Activated CD8-positive, alpha-beta T cell treated with anti-CD3 and anti-CD28 coated beads, Interleukin-2, amount 10 ng/mL, durations not matched to agents 7 days and 5 days (primary cell): ENCODE results near the gene SH3TC1. TPM values are rescaled to one million over a fixed set of nuclear protein-coding genes. Genes with fewer than 3 reads are reported as not detected.

Experiments used
- ATAC-seq: fragments of 150-1000 bp; cut with Tn5 transposase; one replicate; pipeline ENCODE4 v1.10.0; 2021; ENCODE audit warnings: moderate library complexity
- CTCF ChIA-PET: fragments of 350-600 bp; sonication (Branson Sonifier 250); formaldehyde crosslinking; loops from one replicate; lab custom pipeline; 2021; ENCODE audit warnings: antibody characterized with exemption; lab: Charles Lee
- POLR2A ChIA-PET: fragments of 350-600 bp; sonication (Branson Sonifier 250); formaldehyde crosslinking; loops from one replicate; lab custom pipeline; 2021; ENCODE audit warnings: antibody characterized with exemption; lab: Charles Lee
- DNase-seq: peaks from one replicate; pipeline ENCODE4 v3.0.0-alpha.2; 2020
- H3K27ac Mint-ChIP-seq: one replicate; pipeline ENCODE4 v1.8.0; 2021; ENCODE audit warnings: mild to moderate bottlenecking, mixed read lengths
- H3K27me3 Mint-ChIP-seq: one replicate; pipeline ENCODE4 v1.8.0; 2021; ENCODE audit warnings: low read depth, mixed read lengths
- H3K36me3 Mint-ChIP-seq: one replicate; pipeline ENCODE4 v1.8.0; 2021; ENCODE audit warnings: low read depth, mixed read lengths
- H3K4me1 Mint-ChIP-seq: one replicate; pipeline ENCODE4 v1.8.0; 2021; ENCODE audit warnings: low read depth, mixed read lengths
- H3K4me3 Mint-ChIP-seq: one replicate; pipeline ENCODE4 v1.8.0; 2021; ENCODE audit warnings: mild to moderate bottlenecking, mixed read lengths
- H3K9me3 Mint-ChIP-seq: one replicate; pipeline ENCODE4 v1.8.0; 2022; ENCODE audit warnings: mixed read lengths; ENCODE audit not compliant: insufficient read depth
- total RNA-seq, 2 experiments: library from RNA; stranded (reverse); gene quantifications; one replicate each; pipeline ENCODE4 v1.2.3, GENCODE V29; 2021

SH3TC1 gene
- total RNA-seq, 2 experiments from 2014 or later = 6.3 to 7.3 TPM

GRCh38 chr4:8245884-8246833 is 47.1 kb downstream of the SH3TC1 start:
- Mint-ChIP-seq H3K9me3 (no peaks in the 10 kb centered on the region), H3K4me1 (peaks cover 5% of the 10 kb centered on the region), H3K36me3 (no peaks in the 10 kb centered on the region), H3K27me3 (no peaks in the 10 kb centered on the region), H3K4me3 (no peak overlapping the region), H3K27ac (no peak overlapping the region)
- DNase-seq (no peak), ATAC-seq (no peak)
- ChIA-PET CTCF (interaction anchor here (0.7 kb wide), 1 partner anchor 21 kb away, joined by 4 read pairs; no protein-coding TSS in a partner anchor), POLR2A (no interaction called here)

DNA sequence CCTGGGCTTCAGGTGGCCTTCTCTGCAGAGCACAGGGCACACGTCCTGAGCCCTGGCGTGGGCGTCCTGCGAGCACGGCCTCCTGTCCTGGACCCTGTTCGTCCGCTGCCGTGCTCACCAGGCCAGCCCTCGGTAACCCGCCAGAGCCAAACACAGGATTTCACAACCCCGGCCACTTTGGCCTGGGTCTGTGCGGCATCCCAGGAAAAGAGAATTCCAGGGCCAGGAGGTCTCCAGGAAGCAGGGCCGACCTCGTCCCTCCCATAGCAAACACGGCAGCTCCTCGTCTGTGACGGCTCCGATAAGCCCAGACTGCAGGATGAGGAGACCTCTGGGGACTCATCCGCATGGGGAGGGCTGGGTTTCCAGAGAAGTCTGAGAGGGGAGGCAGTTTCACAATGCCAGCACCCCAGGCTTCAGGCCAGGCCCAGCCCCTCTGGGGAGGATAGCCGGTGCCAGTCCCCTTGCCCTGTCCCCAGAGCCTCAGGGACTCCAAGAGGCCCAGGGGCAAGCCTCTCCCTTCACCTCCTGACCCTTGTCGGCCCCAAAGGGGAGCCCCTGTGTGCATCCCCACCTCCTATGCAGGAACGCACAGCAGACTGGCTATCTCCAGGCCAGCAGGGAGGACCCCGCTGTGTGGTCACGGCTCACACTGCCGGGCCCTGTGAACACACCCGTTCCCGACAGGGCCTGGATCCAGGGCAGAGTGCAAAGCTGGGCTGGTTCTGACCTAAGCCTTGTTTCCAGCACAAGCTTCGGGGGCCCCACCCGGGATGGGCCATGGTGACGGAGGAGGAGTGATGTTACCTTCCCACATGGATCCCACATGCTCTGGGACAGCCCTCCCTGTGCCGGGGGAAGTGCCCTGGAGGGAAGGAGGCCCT is 48.2 kb downstream of the SH3TC1 start:
- POLR2A ChIA-PET = no interaction called here
- no peaks in the 10 kb centered on the region for H3K9me3 Mint-ChIP-seq
- no peaks in the 10 kb centered on the region for H3K36me3 Mint-ChIP-seq
- H3K27ac Mint-ChIP-seq = no peak overlapping the region
- H3K27me3 Mint-ChIP-seq = no peaks in the 10 kb centered on the region
- H3K4me3 Mint-ChIP-seq = no peak overlapping the region
- no peaks in the 10 kb centered on the region for H3K4me1 Mint-ChIP-seq
- CTCF ChIA-PET = no interaction called here
- DNase-seq = no peak
- ATAC-seq = no peak

DNA sequence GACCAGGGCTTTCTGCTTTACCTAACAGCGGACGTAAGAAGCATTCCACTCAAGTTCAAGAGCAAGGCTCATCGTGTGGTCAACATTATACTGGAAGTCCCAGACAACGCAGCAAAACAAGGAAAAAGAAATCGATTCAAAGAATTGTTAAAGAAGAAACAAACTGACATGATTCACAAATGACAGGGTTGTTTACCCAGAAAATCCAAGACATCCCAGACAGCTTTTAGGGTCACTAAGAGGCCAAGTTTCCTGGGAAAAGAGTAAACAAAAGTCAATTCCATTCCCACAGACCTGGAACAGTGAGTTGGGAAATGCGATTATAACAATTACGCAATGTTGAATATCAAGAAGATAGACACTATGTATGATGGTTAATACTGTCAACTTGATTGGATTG is 49.0 kb downstream of the SH3TC1 start:
- H3K4me3 Mint-ChIP-seq = no peak overlapping the region
- no peak for DNase-seq
- ATAC-seq = no peak
- H3K27ac Mint-ChIP-seq = no peak overlapping the region
- POLR2A ChIA-PET = no interaction called here
- no peaks in the 10 kb centered on the region for H3K27me3 Mint-ChIP-seq
- H3K9me3 Mint-ChIP-seq = no peaks in the 10 kb centered on the region
- H3K4me1 Mint-ChIP-seq = no peaks in the 10 kb centered on the region
- CTCF ChIA-PET = no interaction called here
- no peaks in the 10 kb centered on the region for H3K36me3 Mint-ChIP-seq

GRCh38 chr4:8250227-8250626 is 51.1 kb downstream of the SH3TC1 start:
- no peak overlapping the region for H3K27ac Mint-ChIP-seq
- no peak for DNase-seq
- no peaks in the 10 kb centered on the region for H3K27me3 Mint-ChIP-seq
- no peaks in the 10 kb centered on the region for H3K36me3 Mint-ChIP-seq
- no peaks in the 10 kb centered on the region for H3K9me3 Mint-ChIP-seq
- no peaks in the 10 kb centered on the region for H3K4me1 Mint-ChIP-seq
- ATAC-seq = no peak
- ChIA-PET CTCF (interaction anchor here (1.0 to 1.6 kb wide), 2 partner anchors 73 to 153 kb away, joined by 3 read pairs; no protein-coding TSS in a partner anchor), POLR2A (interaction anchor here (0.6 kb wide), 1 partner anchor 1923 kb away, joined by 3 read pairs; no protein-coding TSS in a partner anchor)
- H3K4me3 Mint-ChIP-seq = no peak overlapping the region

DNA sequence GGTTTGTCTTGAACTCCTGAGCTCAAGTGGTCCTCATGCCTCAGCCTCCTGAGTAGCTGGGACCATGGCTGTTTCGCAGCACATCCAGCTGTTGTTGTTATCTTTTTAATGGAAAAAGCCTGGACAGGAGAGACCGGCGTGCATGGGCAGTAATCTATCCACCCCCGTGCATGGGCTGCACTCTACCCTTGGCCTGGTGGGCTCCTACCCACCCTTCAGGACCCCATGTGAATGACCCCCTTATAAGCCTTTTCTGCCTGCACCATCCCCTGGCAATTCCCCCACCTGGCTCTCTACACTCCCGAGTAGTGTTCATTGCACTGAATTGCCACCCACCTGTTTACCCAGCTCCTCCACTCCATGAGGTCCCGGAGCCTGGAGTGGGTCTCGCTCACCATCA is 51.5 kb downstream of the SH3TC1 start:
- no peak overlapping the region for H3K4me3 Mint-ChIP-seq
- ChIA-PET CTCF (interaction anchor here (1.6 kb wide), 1 partner anchor 74 kb away, joined by 3 read pairs; no protein-coding TSS in a partner anchor), POLR2A (interaction anchor here (0.6 kb wide), 1 partner anchor 1923 kb away, joined by 3 read pairs; no protein-coding TSS in a partner anchor)
- H3K36me3 Mint-ChIP-seq = no peaks in the 10 kb centered on the region
- DNase-seq (no peak), ATAC-seq (no peak)
- H3K27ac Mint-ChIP-seq = no peak overlapping the region
- no peaks in the 10 kb centered on the region for H3K4me1 Mint-ChIP-seq
- H3K27me3 Mint-ChIP-seq = no peaks in the 10 kb centered on the region
- no peaks in the 10 kb centered on the region for H3K9me3 Mint-ChIP-seq

DNA sequence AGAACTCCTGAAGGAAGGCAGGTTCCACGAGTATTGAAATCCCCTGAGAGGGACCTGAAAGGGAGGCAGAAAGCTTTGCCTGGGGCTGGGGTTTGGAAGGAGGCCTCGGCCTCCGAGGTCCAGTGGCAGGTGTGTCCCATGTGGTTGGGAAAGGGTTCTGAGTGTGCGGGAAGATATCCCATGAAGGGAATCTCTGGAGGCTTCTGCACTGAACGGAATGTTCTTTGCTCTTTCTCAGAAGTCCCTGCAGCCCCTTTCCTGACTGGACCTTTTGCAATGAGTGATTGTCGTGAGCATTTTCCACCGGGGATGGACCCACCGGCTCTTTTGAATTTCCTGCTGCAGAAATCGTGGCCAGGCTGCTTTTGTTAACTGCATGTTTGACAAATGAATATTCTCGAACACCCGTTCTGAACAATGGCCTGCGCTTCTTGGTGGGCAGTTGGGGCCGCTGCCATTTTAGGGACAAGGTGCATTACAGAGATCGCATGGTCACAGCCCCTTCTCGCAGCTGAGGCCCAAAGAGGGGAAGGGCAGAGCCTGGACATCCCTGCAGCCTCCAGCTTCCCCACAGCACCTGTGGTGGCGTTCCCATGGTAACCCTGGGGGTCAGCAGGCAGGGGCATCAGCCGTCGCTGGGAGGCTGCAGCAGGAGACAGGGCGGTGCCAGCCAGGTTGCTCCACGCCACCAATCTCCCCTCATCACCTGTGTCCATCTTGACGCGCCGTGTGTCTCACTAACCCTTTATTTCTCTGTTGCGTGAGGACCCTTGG is 52.2 kb downstream of the SH3TC1 start:
- ChIA-PET POLR2A (no interaction called here), CTCF (interaction anchor here (1.6 kb wide), 1 partner anchor 74 kb away, joined by 3 read pairs; no protein-coding TSS in a partner anchor)

DNA sequence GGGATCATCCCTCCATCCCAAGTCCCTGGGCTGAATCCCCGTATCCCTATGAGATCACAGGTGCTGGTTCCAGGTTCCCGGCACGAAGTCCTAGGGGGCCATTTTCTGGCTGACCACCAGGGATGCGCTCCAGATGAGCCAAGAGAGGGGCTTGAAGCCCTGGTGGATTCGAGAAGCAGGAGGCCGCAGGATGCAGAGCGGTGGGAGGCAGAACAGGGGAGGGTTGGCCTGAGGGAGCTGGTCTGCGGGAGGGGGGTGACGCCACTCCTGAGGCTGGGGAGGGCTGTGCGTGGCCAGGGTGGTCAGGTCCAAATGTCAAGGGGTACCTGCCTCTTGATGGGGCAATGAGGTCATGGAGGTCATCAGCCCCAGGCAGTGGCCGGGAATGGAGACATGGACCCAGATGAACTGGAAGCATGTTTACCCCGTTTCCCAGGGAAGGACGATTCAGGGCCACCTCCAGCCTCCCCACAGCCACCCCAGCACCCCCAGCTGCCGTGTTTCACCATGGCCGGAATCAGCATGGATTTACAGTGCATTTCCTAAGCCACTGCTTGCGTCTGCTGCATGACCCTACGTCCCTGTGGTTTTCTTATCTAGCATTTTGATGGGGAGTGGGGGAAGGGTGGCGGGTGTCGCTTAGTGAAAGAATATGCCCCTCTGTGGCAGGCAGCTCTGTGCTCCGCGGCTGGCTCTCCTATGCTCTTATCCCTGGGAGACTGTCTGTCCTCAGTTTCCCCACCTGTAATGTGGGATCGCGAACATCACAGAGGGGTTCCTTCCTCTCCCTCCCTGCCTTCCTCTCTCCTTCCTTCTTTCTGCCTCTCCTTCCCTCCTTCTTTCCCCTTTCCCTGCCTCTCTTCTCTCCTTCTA is 53.4 kb downstream of the SH3TC1 start:
- Mint-ChIP-seq H3K36me3 (no peaks in the 10 kb centered on the region), H3K4me1 (no peaks in the 10 kb centered on the region), H3K27me3 (no peaks in the 10 kb centered on the region), H3K27ac (no peak overlapping the region), H3K4me3 (no peak overlapping the region), H3K9me3 (no peaks in the 10 kb centered on the region)
- ATAC-seq = no peak
- no peak for DNase-seq
- CTCF ChIA-PET = no interaction called here
- POLR2A ChIA-PET = no interaction called here

More for the DNA sequence above, 52.2 kb downstream of the SH3TC1 start:
- no peaks in the 10 kb centered on the region for H3K4me1 Mint-ChIP-seq
- no peaks in the 10 kb centered on the region for H3K9me3 Mint-ChIP-seq
- no peaks in the 10 kb centered on the region for H3K27me3 Mint-ChIP-seq
- no peak overlapping the region for H3K27ac Mint-ChIP-seq
- no peaks in the 10 kb centered on the region for H3K36me3 Mint-ChIP-seq
- ATAC-seq (no peak), DNase-seq (no peak)
- no peak overlapping the region for H3K4me3 Mint-ChIP-seq

DNA sequence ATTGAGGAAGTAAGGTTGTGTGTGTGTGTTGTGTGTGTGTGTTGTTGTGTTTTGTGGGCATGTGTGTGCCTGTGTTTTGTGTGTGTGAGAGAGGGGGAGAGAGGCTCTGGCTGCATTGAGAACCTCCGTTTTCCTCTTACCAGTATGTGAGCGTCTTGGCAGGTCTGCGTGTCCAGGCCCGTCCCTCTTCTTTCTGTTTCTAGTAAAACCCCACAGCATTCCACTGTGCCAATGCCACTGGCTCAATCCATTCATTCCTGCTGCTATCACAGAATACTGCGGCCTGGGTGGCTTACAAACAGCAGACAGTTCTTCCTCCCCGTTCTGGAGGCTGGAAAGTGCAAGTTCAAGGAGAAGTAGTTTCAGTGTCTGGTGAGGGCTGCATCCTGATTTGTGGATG is 55.0 kb downstream of the SH3TC1 start:
- ChIA-PET CTCF (no interaction called here), POLR2A (no interaction called here)
- no peaks in the 10 kb centered on the region for H3K4me1 Mint-ChIP-seq
- H3K9me3 Mint-ChIP-seq = no peaks in the 10 kb centered on the region
- no peaks in the 10 kb centered on the region for H3K27me3 Mint-ChIP-seq
- no peak overlapping the region for H3K27ac Mint-ChIP-seq
- no peak for DNase-seq
- no peaks in the 10 kb centered on the region for H3K36me3 Mint-ChIP-seq
- no peak for ATAC-seq
- no peak overlapping the region for H3K4me3 Mint-ChIP-seq

- ChIA-PET POLR2A (no interaction called here), CTCF (no interaction called here)
- Mint-ChIP-seq H3K4me1 (no peaks in the 10 kb centered on the region), H3K27ac (no peak overlapping the region), H3K4me3 (no peak overlapping the region), H3K27me3 (no peaks in the 10 kb centered on the region), H3K9me3 (no peaks in the 10 kb centered on the region), H3K36me3 (no peaks in the 10 kb centered on the region)
- DNase-seq = no peak
- ATAC-seq = no peak
These were observed 56.8 kb downstream of the SH3TC1 start for GRCh38 chr4:8255698-8256441.

DNA sequence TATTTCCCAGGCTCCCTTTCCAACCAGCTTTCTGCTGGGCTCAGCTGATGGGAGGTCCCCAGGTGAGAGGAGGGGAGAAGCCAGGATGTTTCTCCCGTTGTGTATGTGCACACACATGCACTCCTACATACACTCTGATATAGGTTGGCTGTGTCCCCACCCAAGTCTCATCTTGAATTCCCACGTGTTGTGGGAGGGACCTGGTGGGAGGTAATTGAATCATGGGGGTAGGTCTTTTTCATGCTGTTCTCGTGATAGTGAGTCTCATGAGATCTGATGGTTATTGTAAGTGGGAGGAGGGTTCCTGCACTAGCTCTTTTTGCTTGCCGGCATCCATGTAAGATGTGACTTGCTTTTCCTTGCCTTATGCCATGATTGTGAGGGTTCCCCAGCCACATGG is 58.8 kb downstream of the SH3TC1 start:
- no peak overlapping the region for H3K4me3 Mint-ChIP-seq
- H3K4me1 Mint-ChIP-seq = no peaks in the 10 kb centered on the region
- no peaks in the 10 kb centered on the region for H3K36me3 Mint-ChIP-seq
- DNase-seq (no peak), ATAC-seq (no peak)
- H3K27me3 Mint-ChIP-seq = no peaks in the 10 kb centered on the region
- H3K9me3 Mint-ChIP-seq = no peaks in the 10 kb centered on the region
- ChIA-PET CTCF (no interaction called here), POLR2A (interaction anchor here (0.5 kb wide), 1 partner anchor 309 kb away, joined by 3 read pairs; no protein-coding TSS in a partner anchor)
- no peak overlapping the region for H3K27ac Mint-ChIP-seq
